GM12891 (cell line): ENCODE results near the gene FAM25G.

Experiments
- DNase-seq: peaks from one replicate; pipeline ENCODE4 v3.0.0; 2011; ENCODE audit warnings: low spot score; ENCODE audit not compliant: insufficient read length
- FAIRE-seq: peaks from 2 replicates; lab custom pipeline; 2011; peaks lifted over from hg19 to GRCh38; lab: Jason Lieb, UNC
- PAX5 ChIP-seq: IDR thresholded peaks from 2 replicates; pipeline ENCODE4 v1.6.1; 2011; ENCODE audit warnings: low read length, moderate library complexity, mild to moderate bottlenecking; ENCODE audit not compliant: insufficient read depth, severe bottlenecking
- POLR2A ChIP-seq: IDR thresholded peaks from 2 replicates; pipeline ENCODE4 v1.6.1; 2011; ENCODE audit warnings: low read depth, low read length, control low read depth
- POLR2AphosphoS5 ChIP-seq: IDR thresholded peaks from 2 replicates; pipeline ENCODE4 v1.6.1; 2011; ENCODE audit warnings: low read depth, low read length, control low read depth
- POU2F2 ChIP-seq: IDR thresholded peaks from 2 replicates; pipeline ENCODE4 v1.6.1; 2011; ENCODE audit warnings: low read depth, mild to moderate bottlenecking, control low read depth, low read length, moderate library complexity
- SPI1 ChIP-seq: IDR thresholded peaks from 2 replicates; pipeline ENCODE4 v1.6.1; 2011; ENCODE audit warnings: low read depth, low read length, control low read depth
- TAF1 ChIP-seq: IDR thresholded peaks from 2 replicates; pipeline ENCODE4 v1.6.1; 2011; ENCODE audit warnings: low read depth, low read length, control low read depth

Gene FAM25G

DNA sequence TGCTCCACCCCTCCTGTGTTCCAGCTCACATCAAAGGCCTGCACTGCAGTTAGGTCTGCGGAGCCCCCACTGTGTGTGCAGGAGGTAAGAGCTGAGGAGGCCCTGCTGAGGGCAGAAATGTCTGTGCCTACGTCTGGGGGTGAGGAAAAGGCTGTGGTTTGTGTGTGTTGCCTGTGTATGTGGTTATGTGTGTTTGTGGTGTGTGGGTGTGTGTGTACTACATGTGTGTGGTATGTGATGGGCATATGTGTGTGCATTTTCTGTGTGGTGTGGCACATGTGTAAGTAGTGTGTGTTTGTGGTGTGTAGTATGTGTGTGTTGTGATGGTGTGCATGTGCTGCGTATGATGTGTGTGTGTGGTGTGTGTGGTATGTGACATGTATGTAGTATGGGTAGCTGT, 43.8 kb downstream of the FAM25G start:
- DNase-seq (no peak), FAIRE-seq (no peak)
- TF ChIP-seq POLR2AphosphoS5 (no peak), TAF1 (no peak), POU2F2 (no peak), PAX5 (no peak), SPI1 (no peak), POLR2A (no peak)

DNA sequence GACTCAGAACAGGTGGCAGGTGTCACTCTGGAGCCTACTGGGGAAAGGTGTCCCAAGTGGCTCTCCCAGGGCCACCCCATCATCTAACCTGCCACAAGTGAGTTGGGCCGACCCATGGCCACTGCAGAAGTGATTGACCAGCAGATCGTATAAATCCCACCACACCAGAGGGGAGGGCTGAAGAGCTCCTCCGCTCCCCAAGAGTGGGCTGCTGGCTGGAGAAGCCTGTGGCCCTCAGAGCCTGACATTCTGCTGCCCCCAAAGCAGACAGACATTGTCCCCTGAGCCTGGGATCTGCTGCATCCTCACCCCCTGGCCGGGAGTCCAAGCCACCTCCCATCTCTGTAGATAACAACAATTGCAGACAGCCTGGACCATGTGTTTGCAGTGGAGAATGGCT, 44.3 kb downstream of the FAM25G start:
- DNase-seq = no peak
- no peak for TF ChIP-seq POLR2AphosphoS5
- FAIRE-seq = no peak

DNA sequence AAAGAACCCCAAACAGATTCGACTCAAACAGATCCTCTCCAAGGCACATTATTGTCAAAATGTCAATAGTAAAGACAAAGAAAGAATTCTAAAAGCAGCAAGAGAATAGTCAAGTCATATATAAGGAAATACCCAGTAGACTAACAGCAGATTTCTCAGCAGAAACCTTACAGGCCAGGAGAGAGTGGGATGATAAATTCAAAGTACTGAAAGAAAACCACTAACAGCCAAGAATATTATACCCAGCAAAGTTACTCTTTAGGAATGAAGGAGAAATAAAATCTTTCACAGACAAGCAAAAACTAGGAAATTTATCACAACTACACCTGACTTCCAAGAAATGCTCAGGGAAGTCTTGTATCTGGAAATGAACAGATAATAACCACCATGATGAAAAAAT, 45.8 kb downstream of the FAM25G start:
- FAIRE-seq = no peak
- TF ChIP-seq TAF1 = no peak
- no peak for TF ChIP-seq PAX5
- no peak for TF ChIP-seq POU2F2

GRCh38 chr10:47444047-47444446, 47.5 kb downstream of the FAM25G start:
- no peak for FAIRE-seq

More for the DNA sequence above, 45.8 kb downstream of the FAM25G start:
- no peak for DNase-seq

DNA sequence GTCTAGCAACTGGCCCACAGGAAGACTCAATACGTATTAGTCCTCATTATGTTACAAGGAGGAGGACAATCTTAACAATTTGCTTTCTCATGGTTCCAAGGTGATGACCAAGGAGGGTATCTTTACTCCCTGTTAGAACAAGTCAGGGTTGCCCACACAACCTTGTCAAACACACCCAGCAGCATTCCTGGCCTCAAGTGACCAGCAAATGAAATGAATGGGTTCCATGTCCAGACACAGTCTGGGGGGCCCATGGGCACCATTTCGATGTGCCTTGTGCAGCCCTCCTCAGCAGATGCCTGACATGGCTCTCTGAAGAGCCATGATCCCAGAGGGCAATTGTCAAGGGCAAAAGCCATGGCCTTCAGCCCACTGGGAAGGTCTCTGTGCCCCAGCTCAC, 48.4 kb downstream of the FAM25G start:
- FAIRE-seq (no peak), DNase-seq (no peak)
- TF ChIP-seq TAF1 = no peak
- no peak for TF ChIP-seq POLR2AphosphoS5
- TF ChIP-seq POU2F2 = no peak
- no peak for TF ChIP-seq PAX5
- TF ChIP-seq POLR2A = no peak
- TF ChIP-seq SPI1 = no peak

More at GRCh38 chr10:47444047-47444446, 47.5 kb downstream of the FAM25G start:
- no peak for DNase-seq
- TF ChIP-seq TAF1 (no peak), PAX5 (no peak), POLR2A (no peak), POLR2AphosphoS5 (no peak), POU2F2 (no peak)

DNA sequence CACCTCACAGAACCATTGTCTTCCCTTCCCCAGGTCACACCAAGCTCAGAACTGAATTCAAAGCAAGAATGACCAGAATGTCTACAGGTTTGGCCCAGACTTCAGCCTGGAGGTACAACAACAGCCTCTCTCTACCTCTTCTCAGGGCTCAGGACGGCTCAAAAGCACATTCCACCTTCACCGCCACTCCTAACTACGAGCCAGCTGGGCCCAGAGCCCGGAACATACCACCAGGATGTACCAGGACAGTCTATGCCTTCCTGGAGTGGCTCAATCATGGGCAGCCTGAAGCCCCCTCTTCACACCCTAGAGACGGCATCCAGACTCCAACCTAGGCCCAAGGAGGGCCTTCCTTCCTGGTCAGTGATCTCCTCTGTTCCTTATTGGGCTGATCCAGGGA, 49.1 kb downstream of the FAM25G start:
- DNase-seq (no peak), FAIRE-seq (no peak)
- no peak for TF ChIP-seq POLR2A

DNA sequence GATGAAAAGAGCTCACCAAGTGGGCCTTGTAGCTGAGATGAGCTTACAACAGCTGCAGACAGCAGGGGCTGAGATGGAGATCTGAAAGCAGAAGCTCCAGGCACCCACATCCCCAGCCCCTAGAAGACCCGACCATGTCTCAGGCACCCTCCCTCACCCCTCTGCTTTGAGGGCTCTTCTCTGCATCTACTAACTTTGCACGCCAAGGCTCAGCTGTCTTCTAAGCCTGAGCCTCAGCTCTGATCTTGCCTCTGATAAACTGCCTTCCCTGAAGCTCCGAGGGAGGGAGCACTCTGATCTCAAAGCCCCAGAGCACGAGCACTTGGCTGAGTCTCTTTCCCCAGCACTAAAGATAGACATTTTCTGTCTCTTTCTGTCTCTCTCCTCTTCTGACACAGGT, 49.6 kb downstream of the FAM25G start:
- DNase-seq (no peak), FAIRE-seq (no peak)
- TF ChIP-seq SPI1 (no peak), POLR2AphosphoS5 (no peak), PAX5 (no peak), POLR2A (no peak), POU2F2 (no peak), TAF1 (no peak)

- no peak for TF ChIP-seq POU2F2
- TF ChIP-seq TAF1 = no peak
- TF ChIP-seq POLR2AphosphoS5 = no peak
- no peak for TF ChIP-seq SPI1
- no peak for TF ChIP-seq POLR2A
- FAIRE-seq (no peak), DNase-seq (no peak)
Observed at GRCh38 chr10:47440207-47440606, 51.3 kb downstream of the FAM25G start.

DNA sequence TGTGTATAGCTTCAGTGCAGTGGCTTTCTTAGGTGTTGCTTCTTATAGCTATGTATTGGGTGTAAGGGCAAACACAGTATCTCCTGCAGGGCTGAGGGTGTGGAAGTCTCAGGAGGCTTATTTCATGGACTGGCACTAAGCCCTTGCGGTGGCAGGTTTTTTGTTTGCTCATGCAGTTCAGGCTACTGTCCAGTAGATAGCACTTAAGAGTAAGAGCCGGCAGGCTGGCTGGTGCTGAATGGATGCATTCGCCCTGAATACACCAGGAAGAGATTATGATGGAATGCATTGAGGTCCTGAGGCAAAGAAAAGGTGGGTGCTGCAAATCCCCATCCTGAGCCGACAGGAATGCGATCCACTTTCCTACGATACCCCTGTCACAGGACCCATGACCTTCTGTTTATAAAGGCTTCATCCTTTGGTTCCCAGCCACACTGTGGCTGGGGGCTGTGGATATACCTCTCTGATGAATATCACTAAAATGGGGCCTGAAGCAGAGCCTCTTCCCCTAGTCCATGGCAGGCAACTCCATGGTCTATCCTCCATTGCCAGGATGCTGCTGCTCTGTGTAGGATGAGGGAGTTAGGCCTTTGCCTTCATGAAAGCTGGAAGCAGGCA, 52.5 kb downstream of the FAM25G start:
- TF ChIP-seq POU2F2 = no peak
- TF ChIP-seq POLR2A = no peak
- TF ChIP-seq POLR2AphosphoS5 = no peak
- TF ChIP-seq PAX5 = no peak
- TF ChIP-seq TAF1 = no peak
- TF ChIP-seq SPI1 = no peak
- DNase-seq (no peak), FAIRE-seq (no peak)
